Measurements from ENCODE around the gene CDC16. TPM values are rescaled to one million over a fixed set of nuclear protein-coding genes. Genes with fewer than 3 reads are reported as not detected.

The CDC16 gene
- total RNA-seq, 2 donors from 2014 or later, result 47.8 to 69.3 TPM

GRCh38 chr13:114279758-114280355 lies 45.2 kb downstream of the CDC16 start:
- peaks cover 7% of the 10 kb centered on the region for H3K36me3 Mint-ChIP-seq (ENCODE audit: low read depth)
- H3K9me3 ChIP-seq (ENCODE audit: control insufficient read depth, low read length, poor library complexity, severe bottlenecking), result no peaks in the 10 kb centered on the region
- peaks cover 36% of the 10 kb centered on the region for H3K4me1 Mint-ChIP-seq
- no peaks in the 10 kb centered on the region for H3K27me3 Mint-ChIP-seq
- DNase-seq, result no peak
- peak overlapping the region; percentile 94 for H3K4me3 Mint-ChIP-seq
- ATAC-seq, result no peak
- H3K27ac Mint-ChIP-seq, result peak overlapping the region; percentile 98

- Mint-ChIP-seq H3K4me3 (peak within 1 kb of the TSS; percentile 94), H3K36me3 (ENCODE audit: low read depth) (peaks cover under 1% of the 10 kb centered on the region), H3K27ac (peak within 1 kb of the TSS; percentile 98), H3K4me1 (peaks cover 39% of the 10 kb centered on the region), H3K27me3 (no peaks in the 10 kb centered on the region)
- no peaks in the 10 kb centered on the region for H3K9me3 ChIP-seq (ENCODE audit: control insufficient read depth, low read length, poor library complexity, severe bottlenecking)
- DNase-seq (peak; percentile 83 to 88 (median 84)), ATAC-seq (peak; percentile 85)
These were observed 46.8 kb downstream of the CDC16 start, which contains the start of gene UPF3A for GRCh38 chr13:114281351-114282040. TSS of gene UPF3A (plus strand) at chr13:114281601. CDS start at chr13:114281640, 39 bp downstream.

GRCh38 chr13:114282041-114282670 lies 47.5 kb downstream of the CDC16 start:
- H3K36me3 Mint-ChIP-seq (ENCODE audit: low read depth), result peaks cover 2% of the 10 kb centered on the region
- no peaks in the 10 kb centered on the region for H3K9me3 ChIP-seq (ENCODE audit: control insufficient read depth, low read length, poor library complexity, severe bottlenecking)
- DNase-seq (peak; percentile 13 to 53 (median 29)), ATAC-seq (peak; percentile 75)
- peak overlapping the region; percentile 94 for H3K4me3 Mint-ChIP-seq
- H3K27ac Mint-ChIP-seq, result peak overlapping the region; percentile 98
- H3K4me1 Mint-ChIP-seq, result peaks cover 42% of the 10 kb centered on the region
- no peaks in the 10 kb centered on the region for H3K27me3 Mint-ChIP-seq

- peak overlapping the region; percentile 82 for H3K27ac Mint-ChIP-seq
- peaks cover 7% of the 10 kb centered on the region for H3K36me3 Mint-ChIP-seq (ENCODE audit: low read depth)
- peaks cover 44% of the 10 kb centered on the region for H3K4me1 Mint-ChIP-seq
- H3K9me3 ChIP-seq (ENCODE audit: control insufficient read depth, low read length, poor library complexity, severe bottlenecking), result no peaks in the 10 kb centered on the region
- no peak for ATAC-seq
- no peak for DNase-seq
- peak overlapping the region; percentile 60 for H3K4me3 Mint-ChIP-seq
- H3K27me3 Mint-ChIP-seq, result no peaks in the 10 kb centered on the region
These were observed 48.9 kb downstream of the CDC16 start for GRCh38 chr13:114283576-114283975.

GRCh38 chr13:114284680-114285079 lies 50.0 kb downstream of the CDC16 start:
- H3K4me1 Mint-ChIP-seq, result peaks cover 41% of the 10 kb centered on the region
- no peaks in the 10 kb centered on the region for H3K9me3 ChIP-seq (ENCODE audit: control insufficient read depth, low read length, poor library complexity, severe bottlenecking)
- no peaks in the 10 kb centered on the region for H3K27me3 Mint-ChIP-seq
- peaks cover 9% of the 10 kb centered on the region for H3K36me3 Mint-ChIP-seq (ENCODE audit: low read depth)
- ATAC-seq (no peak), DNase-seq (no peak)
- H3K27ac Mint-ChIP-seq, result no peak overlapping the region
- H3K4me3 Mint-ChIP-seq, result no peak overlapping the region

GRCh38 chr13:114285166-114285808 lies 50.6 kb downstream of the CDC16 start:
- DNase-seq (no peak), ATAC-seq (no peak)
- H3K4me1 Mint-ChIP-seq, result peaks cover 36% of the 10 kb centered on the region
- H3K27me3 Mint-ChIP-seq, result no peaks in the 10 kb centered on the region
- H3K36me3 Mint-ChIP-seq (ENCODE audit: low read depth), result peaks cover 9% of the 10 kb centered on the region
- H3K4me3 Mint-ChIP-seq, result no peak overlapping the region
- H3K27ac Mint-ChIP-seq, result peak overlapping the region; percentile 45
- no peaks in the 10 kb centered on the region for H3K9me3 ChIP-seq (ENCODE audit: control insufficient read depth, low read length, poor library complexity, severe bottlenecking)

- Mint-ChIP-seq H3K27me3 (no peaks in the 10 kb centered on the region), H3K27ac (peak overlapping the region; percentile 8), H3K4me1 (peaks cover 31% of the 10 kb centered on the region), H3K4me3 (no peak overlapping the region), H3K36me3 (ENCODE audit: low read depth) (peaks cover 9% of the 10 kb centered on the region)
- DNase-seq (no peak), ATAC-seq (no peak)
- H3K9me3 ChIP-seq (ENCODE audit: control insufficient read depth, low read length, poor library complexity, severe bottlenecking), result no peaks in the 10 kb centered on the region
These were observed 52.1 kb downstream of the CDC16 start for GRCh38 chr13:114286808-114287207.

GRCh38 chr13:114288157-114288591 lies 53.5 kb downstream of the CDC16 start:
- no peaks in the 10 kb centered on the region for H3K9me3 ChIP-seq (ENCODE audit: control insufficient read depth, low read length, poor library complexity, severe bottlenecking)
- ATAC-seq, result no peak
- no peaks in the 10 kb centered on the region for H3K27me3 Mint-ChIP-seq
- peaks cover 29% of the 10 kb centered on the region for H3K4me1 Mint-ChIP-seq
- peaks cover 9% of the 10 kb centered on the region for H3K36me3 Mint-ChIP-seq (ENCODE audit: low read depth)
- H3K4me3 Mint-ChIP-seq, result no peak overlapping the region
- no peak for DNase-seq
- peak overlapping the region; percentile 59 for H3K27ac Mint-ChIP-seq

GRCh38 chr13:114296448-114296847 lies 61.8 kb downstream of the CDC16 start:
- no peak for DNase-seq
- Mint-ChIP-seq H3K27me3 (no peaks in the 10 kb centered on the region), H3K4me3 (no peak overlapping the region), H3K27ac (no peak overlapping the region), H3K36me3 (ENCODE audit: low read depth) (peaks cover 10% of the 10 kb centered on the region), H3K4me1 (peaks cover 6% of the 10 kb centered on the region)
- no peaks in the 10 kb centered on the region for H3K9me3 ChIP-seq (ENCODE audit: control insufficient read depth, low read length, poor library complexity, severe bottlenecking)
- ATAC-seq, result no peak

- Mint-ChIP-seq H3K27me3 (no peaks in the 10 kb centered on the region), H3K4me3 (no peak overlapping the region), H3K4me1 (peaks cover 6% of the 10 kb centered on the region), H3K36me3 (ENCODE audit: low read depth) (peaks cover 12% of the 10 kb centered on the region), H3K27ac (no peak overlapping the region)
- ATAC-seq (no peak), DNase-seq (no peak)
- H3K9me3 ChIP-seq (ENCODE audit: control insufficient read depth, low read length, poor library complexity, severe bottlenecking), result no peaks in the 10 kb centered on the region
These were observed 62.2 kb downstream of the CDC16 start for GRCh38 chr13:114296902-114297301.

- H3K27me3 Mint-ChIP-seq, result no peaks in the 10 kb centered on the region
- H3K36me3 Mint-ChIP-seq (ENCODE audit: low read depth), result peaks cover 12% of the 10 kb centered on the region
- H3K9me3 ChIP-seq (ENCODE audit: control insufficient read depth, low read length, poor library complexity, severe bottlenecking), result no peaks in the 10 kb centered on the region
- ATAC-seq (no peak), DNase-seq (no peak)
- H3K27ac Mint-ChIP-seq, result peak overlapping the region; percentile 79
- H3K4me3 Mint-ChIP-seq, result no peak overlapping the region
- peaks cover 6% of the 10 kb centered on the region for H3K4me1 Mint-ChIP-seq
These were observed 64.2 kb downstream of the CDC16 start for GRCh38 chr13:114298866-114299265.

GRCh38 chr13:114299604-114300305 lies 65.1 kb downstream of the CDC16 start:
- peak overlapping the region; percentile 79 for H3K27ac Mint-ChIP-seq
- ATAC-seq (no peak), DNase-seq (no peak)
- H3K27me3 Mint-ChIP-seq, result no peaks in the 10 kb centered on the region
- H3K4me1 Mint-ChIP-seq, result peaks cover 6% of the 10 kb centered on the region
- H3K9me3 ChIP-seq (ENCODE audit: control insufficient read depth, low read length, poor library complexity, severe bottlenecking), result no peaks in the 10 kb centered on the region
- H3K36me3 Mint-ChIP-seq (ENCODE audit: low read depth), result peaks cover 12% of the 10 kb centered on the region
- H3K4me3 Mint-ChIP-seq, result no peak overlapping the region

Data from T-helper 17 cell (primary cell).